Hepatocyte (in vitro differentiated cells): ENCODE data around the gene MMP10. TPM values are rescaled to one million over a fixed set of nuclear protein-coding genes. Genes with fewer than 3 reads are reported as not detected.

ENCODE experiments used
- DNase-seq: peaks from one replicate; pipeline ENCODE4 v3.0.0-alpha.2; 2016; ENCODE audit warnings: low spot score
- H2AFZ ChIP-seq: fragments of 200-600 bp; sonication (generic); 2 replicates; pipeline ENCODE4 v1.6.0; 2016; ENCODE audit warnings: antibody characterized with exemption, mild to moderate bottlenecking
- H3K27ac ChIP-seq: fragments of 200-600 bp; sonication (generic); 2 replicates; pipeline ENCODE4 v1.5.1; 2016; ENCODE audit warnings: mild to moderate bottlenecking
- H3K27me3 ChIP-seq: fragments of 200-600 bp; sonication (generic); 2 replicates; pipeline ENCODE4 v1.6.1; 2016
- H3K36me3 ChIP-seq: fragments of 200-600 bp; sonication (generic); replicated peaks from 2 replicates; pipeline ENCODE4 v1.5.1; 2016; ENCODE audit warnings: low read depth; ENCODE audit not compliant: insufficient read depth
- H3K4me1 ChIP-seq: fragments of 200-600 bp; sonication (generic); 2 replicates; pipeline ENCODE4 v1.5.1; 2016; ENCODE audit warnings: mild to moderate bottlenecking, moderate library complexity; ENCODE audit not compliant: insufficient read depth
- H3K4me2 ChIP-seq: fragments of 200-600 bp; sonication (generic); 2 replicates; pipeline ENCODE4 v1.6.0; 2016
- H3K4me3 ChIP-seq: fragments of 200-600 bp; sonication (generic); 2 replicates; pipeline ENCODE4 v1.5.1; 2016; ENCODE audit warnings: mild to moderate bottlenecking
- H3K79me2 ChIP-seq: fragments of 200-600 bp; sonication (generic); 2 replicates; pipeline ENCODE4 v1.6.0; 2017; ENCODE audit warnings: mild to moderate bottlenecking
- H3K9me2 ChIP-seq: fragments of 200-600 bp; sonication (generic); replicated peaks from 2 replicates; pipeline ENCODE4 v1.6.0; 2017; ENCODE audit warnings: mild to moderate bottlenecking; ENCODE audit not compliant: insufficient read depth
- H3K9me3 ChIP-seq: fragments of 200-600 bp; sonication (generic); 2 replicates; pipeline ENCODE4 v1.5.1; 2016; ENCODE audit warnings: low read depth, mild to moderate bottlenecking
- H4K20me1 ChIP-seq: fragments of 200-600 bp; sonication (generic); 2 replicates; pipeline ENCODE4 v1.6.0; 2016; ENCODE audit warnings: mild to moderate bottlenecking; ENCODE audit not compliant: insufficient read depth, poor library complexity, severe bottlenecking
- EZH2 ChIP-seq: fragments of 200-600 bp; sonication (generic); IDR thresholded peaks from 2 replicates; pipeline ENCODE4 v1.6.1; 2016; ENCODE audit warnings: antibody characterized with exemption, mild to moderate bottlenecking, borderline replicate concordance
- EZH2phosphoT487 ChIP-seq: fragments of 200-600 bp; sonication (generic); IDR thresholded peaks from one replicate; pipeline ENCODE4 v1.6.1; 2018; ENCODE audit warnings: antibody characterized with exemption, mild to moderate bottlenecking, low read depth, moderate library complexity; ENCODE audit not compliant: unreplicated experiment, severe bottlenecking
- WGBS: methylation state at CpG from one replicate; pipeline ENCODE4 v1.1.6; 2016; ENCODE audit warnings: low lambda C conversion rate; ENCODE audit errors: missing lambda C conversion rate; 5-methylcytosine and 5-hydroxymethylcytosine counted together
- polyA plus RNA-seq: library from polyadenylated mRNA; unstranded; fragments of >200 nt; fragmentation: Nextera tagmentation; extraction: Ambion mirVana; gene quantifications from 2 replicates; pipeline ENCODE4 v1.2.1, GENCODE V29; 2016
- total RNA-seq: library from RNA; depleted of rRNA; stranded (reverse); fragments of >200 nt; gene quantifications from 2 replicates; pipeline ENCODE4 v1.2.3, GENCODE V29; 2014
- TF ChIP-seq, protein P1 (sequence below): fragments of 200-600 bp; sonication (generic); IDR thresholded peaks from 2 replicates; pipeline ENCODE4 v1.5.1; 2016; ENCODE audit warnings: antibody characterized with exemption, mild to moderate bottlenecking; ENCODE audit not compliant: poor library complexity

Gene MMP10
- total and polyA plus RNA-seq, 2 experiments from 2014 or later = 1.5 to 2.3 TPM

DNA sequence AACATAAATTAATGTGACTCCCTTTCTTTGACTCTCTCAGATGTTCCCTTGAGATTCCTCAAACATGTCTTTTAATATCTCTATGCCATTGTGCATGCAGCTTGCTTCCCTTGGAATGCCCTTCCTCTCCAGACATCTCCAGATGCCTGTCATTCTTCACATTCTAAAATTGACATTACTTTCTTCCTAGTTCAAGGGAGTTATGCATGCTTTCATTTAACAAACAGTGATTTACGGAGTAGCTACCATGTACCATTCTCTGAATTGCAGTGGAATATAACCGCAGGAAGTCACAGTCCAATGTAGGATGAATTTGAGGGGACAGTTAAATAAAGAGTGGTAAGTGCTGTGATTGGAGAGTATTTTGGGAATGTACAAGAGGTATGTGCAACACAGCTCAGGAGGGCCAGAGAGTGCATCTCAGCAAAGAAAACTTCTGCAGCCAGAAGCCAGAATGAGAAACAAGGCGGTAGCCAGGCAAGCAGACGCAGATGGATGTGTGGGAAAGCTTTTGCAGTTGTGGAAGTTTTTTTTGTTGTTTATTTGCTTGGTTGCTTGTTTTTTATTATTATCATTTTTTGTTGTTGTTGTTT lies 18.7 kb downstream of the MMP10 start:
- Histone ChIP-seq H3K27ac (no peak overlapping the region), H3K4me2 (no peak overlapping the region), H3K9me2 (no peaks in the 10 kb centered on the region), H3K27me3 (no peaks in the 10 kb centered on the region), H2AFZ (no peak overlapping the region), H3K79me2 (no peaks in the 10 kb centered on the region), H3K9me3 (no peaks in the 10 kb centered on the region), H3K36me3 (no peaks in the 10 kb centered on the region), H4K20me1 (no peaks in the 10 kb centered on the region), H3K4me3 (no peak overlapping the region), H3K4me1 (peaks cover 19% of the 10 kb centered on the region)
- 74% methylated on average over 4 of the region's 4 CpGs for WGBS
- TF ChIP-seq, protein P1, sequence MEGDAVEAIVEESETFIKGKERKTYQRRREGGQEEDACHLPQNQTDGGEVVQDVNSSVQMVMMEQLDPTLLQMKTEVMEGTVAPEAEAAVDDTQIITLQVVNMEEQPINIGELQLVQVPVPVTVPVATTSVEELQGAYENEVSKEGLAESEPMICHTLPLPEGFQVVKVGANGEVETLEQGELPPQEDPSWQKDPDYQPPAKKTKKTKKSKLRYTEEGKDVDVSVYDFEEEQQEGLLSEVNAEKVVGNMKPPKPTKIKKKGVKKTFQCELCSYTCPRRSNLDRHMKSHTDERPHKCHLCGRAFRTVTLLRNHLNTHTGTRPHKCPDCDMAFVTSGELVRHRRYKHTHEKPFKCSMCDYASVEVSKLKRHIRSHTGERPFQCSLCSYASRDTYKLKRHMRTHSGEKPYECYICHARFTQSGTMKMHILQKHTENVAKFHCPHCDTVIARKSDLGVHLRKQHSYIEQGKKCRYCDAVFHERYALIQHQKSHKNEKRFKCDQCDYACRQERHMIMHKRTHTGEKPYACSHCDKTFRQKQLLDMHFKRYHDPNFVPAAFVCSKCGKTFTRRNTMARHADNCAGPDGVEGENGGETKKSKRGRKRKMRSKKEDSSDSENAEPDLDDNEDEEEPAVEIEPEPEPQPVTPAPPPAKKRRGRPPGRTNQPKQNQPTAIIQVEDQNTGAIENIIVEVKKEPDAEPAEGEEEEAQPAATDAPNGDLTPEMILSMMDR = no peak
- TF ChIP-seq EZH2 = no peak
- no peak for TF ChIP-seq EZH2phosphoT487
- no peak for DNase-seq

DNA sequence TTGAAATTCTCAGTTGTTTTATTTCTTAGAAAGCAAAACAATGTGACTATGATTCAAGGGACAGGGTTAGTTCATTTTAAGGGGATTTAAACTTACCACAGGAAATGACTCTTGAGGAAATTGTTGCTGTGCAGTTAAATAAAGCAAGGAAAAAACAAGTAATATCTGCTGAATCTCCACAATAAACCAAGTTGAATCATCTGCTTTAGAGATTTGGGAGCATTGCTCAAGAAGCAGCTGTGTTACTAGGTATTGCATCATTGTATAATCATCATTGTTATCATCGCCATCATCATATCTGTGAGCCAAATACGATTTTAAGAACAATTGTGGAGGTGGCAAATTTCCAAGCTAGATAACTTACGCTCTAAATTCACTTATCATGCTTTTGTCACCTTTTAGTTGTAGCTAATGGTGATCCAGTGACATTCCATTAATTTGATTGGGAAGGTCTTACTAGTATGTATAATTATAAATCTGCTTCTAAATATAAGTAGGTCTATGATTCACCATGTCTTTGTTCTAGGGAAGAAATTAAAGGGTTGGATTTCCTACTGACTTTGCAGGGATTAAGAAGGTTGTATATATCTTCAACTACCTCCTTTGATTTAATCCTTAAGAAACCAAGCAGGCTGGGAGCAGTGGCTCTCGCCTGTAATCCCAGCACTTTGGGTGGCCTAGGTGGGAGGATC lies 19.9 kb downstream of the MMP10 start:
- no peak overlapping the region for H2AFZ ChIP-seq
- no peaks in the 10 kb centered on the region for H3K27me3 ChIP-seq
- peaks cover 17% of the 10 kb centered on the region for H3K4me1 ChIP-seq
- H3K4me3 ChIP-seq = no peak overlapping the region
- no peak overlapping the region for H3K4me2 ChIP-seq
- no peaks in the 10 kb centered on the region for H3K36me3 ChIP-seq
- no peaks in the 10 kb centered on the region for H3K79me2 ChIP-seq
- H4K20me1 ChIP-seq = no peaks in the 10 kb centered on the region
- H3K9me3 ChIP-seq = no peaks in the 10 kb centered on the region
- WGBS = 67% methylated on average over 4 of the region's 4 CpGs
- H3K9me2 ChIP-seq = no peaks in the 10 kb centered on the region
- peak; percentile 23 for DNase-seq
- H3K27ac ChIP-seq = no peak overlapping the region
- TF ChIP-seq, protein P1 = no peak
- TF ChIP-seq EZH2 (no peak), EZH2phosphoT487 (no peak)

DNA sequence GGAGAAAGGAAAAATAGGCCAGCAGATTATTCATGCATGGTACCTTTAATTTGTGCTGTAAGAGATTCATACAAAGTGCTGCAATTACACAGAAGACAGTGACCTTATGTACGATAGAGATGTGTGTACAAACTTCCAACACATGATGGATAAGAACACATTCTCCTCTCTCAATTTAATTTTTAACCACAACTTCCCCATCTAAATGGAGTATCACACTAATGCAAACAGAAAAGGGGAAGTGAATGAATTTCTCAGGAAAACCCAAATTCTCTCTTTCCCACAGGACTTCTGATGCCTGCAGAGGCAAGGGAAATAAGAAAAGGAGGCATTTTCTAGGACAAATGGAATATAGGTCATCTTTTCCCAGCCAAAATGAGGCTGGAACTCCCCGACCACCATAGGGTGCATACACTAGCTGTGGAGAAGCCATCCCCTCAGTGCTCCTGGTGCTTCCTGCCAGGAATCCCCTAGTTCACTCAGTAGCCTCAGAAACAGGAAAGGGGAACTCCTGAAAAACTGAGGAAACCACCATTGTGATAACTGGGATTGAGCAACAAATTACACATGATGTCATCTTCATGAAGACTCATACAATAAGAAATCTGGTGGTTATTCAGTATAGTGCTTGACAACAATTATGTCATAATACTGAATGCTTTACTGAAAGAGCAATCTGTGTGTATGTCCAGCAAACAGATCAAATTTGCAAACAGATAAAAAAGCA lies 22.4 kb downstream of the MMP10 start:
- Histone ChIP-seq H3K4me1 (no peaks in the 10 kb centered on the region), H3K79me2 (no peaks in the 10 kb centered on the region), H4K20me1 (no peaks in the 10 kb centered on the region), H3K36me3 (no peaks in the 10 kb centered on the region), H2AFZ (no peak overlapping the region), H3K9me2 (no peaks in the 10 kb centered on the region), H3K27ac (peak overlapping the region; percentile 7), H3K9me3 (no peaks in the 10 kb centered on the region), H3K27me3 (no peaks in the 10 kb centered on the region), H3K4me3 (no peak overlapping the region), H3K4me2 (no peak overlapping the region)
- TF ChIP-seq, protein P1 = no peak
- TF ChIP-seq EZH2phosphoT487 = no peak
- TF ChIP-seq EZH2 = no peak
- no peak for DNase-seq
- WGBS = 76% methylated on average over 2 of the region's 2 CpGs
